Measurements from ENCODE around the gene STC2. TPM values are rescaled to one million over a fixed set of nuclear protein-coding genes. Genes with fewer than 3 reads are reported as not detected.

STC2 gene
- polyA plus RNA-seq, 1 donor: 1.3 TPM

Other genes with a start within 250 kb of the STC2 start
- 12.0 TPM for gene BNIP1, start 183.9 kb downstream of the STC2 start, polyA plus RNA-seq
- not detected for gene NKX2-5, start 93.2 kb downstream of the STC2 start, polyA plus RNA-seq